Measurements from ENCODE around the gene PNPLA5.

GRCh38 chr22:43901976-43902643 lies 10.3 kb upstream of the PNPLA5 start:
- TF ChIP-seq ZNF425 (CRISPR knock-in tag; conservative IDR thresholded peaks at IDR 0.05) (no peak), GTF2I (CRISPR knock-in tag; conservative IDR thresholded peaks at IDR 0.05) (no peak), CTCF (IDR thresholded peaks at IDR 0.05) (no peak), MAX (CRISPR knock-in tag; IDR thresholded peaks at IDR 0.05) (no peak), SMAD3 (CRISPR knock-in tag; IDR thresholded peaks at IDR 0.05; ENCODE audit: borderline replicate concordance) (no peak), NFYB (CRISPR knock-in tag; conservative IDR thresholded peaks at IDR 0.05; ENCODE audit: low read depth) (no peak), GRHL2 (CRISPR knock-in tag; IDR thresholded peaks at IDR 0.05; ENCODE audit: insufficient replicate concordance, severe bottlenecking) (no peak)
- TF ChIP-seq, protein P1, sequence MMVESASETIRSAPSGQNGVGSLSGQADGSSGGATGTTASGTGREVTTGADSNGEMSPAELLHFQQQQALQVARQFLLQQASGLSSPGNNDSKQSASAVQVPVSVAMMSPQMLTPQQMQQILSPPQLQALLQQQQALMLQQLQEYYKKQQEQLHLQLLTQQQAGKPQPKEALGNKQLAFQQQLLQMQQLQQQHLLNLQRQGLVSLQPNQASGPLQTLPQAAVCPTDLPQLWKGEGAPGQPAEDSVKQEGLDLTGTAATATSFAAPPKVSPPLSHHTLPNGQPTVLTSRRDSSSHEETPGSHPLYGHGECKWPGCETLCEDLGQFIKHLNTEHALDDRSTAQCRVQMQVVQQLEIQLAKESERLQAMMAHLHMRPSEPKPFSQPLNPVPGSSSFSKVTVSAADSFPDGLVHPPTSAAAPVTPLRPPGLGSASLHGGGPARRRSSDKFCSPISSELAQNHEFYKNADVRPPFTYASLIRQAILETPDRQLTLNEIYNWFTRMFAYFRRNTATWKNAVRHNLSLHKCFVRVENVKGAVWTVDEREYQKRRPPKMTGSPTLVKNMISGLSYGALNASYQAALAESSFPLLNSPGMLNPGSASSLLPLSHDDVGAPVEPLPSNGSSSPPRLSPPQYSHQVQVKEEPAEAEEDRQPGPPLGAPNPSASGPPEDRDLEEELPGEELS (CRISPR knock-in tag; IDR thresholded peaks at IDR 0.05) = no peak
